ENCODE measurements around the gene PTRH2. TPM values are rescaled to one million over a fixed set of nuclear protein-coding genes. Genes with fewer than 3 reads are reported as not detected.

The PTRH2 gene
- total RNA-seq, 1 donor from 2014 or later, result 41.1 TPM

- DNase-seq (ENCODE audit: low read depth in 2 of 2), result no peak
These were observed 15.4 kb upstream of the PTRH2 start for GRCh38 chr17:59722623-59723022.

- no peak for DNase-seq (ENCODE audit: low read depth in 2 of 2)
These were observed 12.3 kb upstream of the PTRH2 start for GRCh38 chr17:59719526-59719925.

DNA sequence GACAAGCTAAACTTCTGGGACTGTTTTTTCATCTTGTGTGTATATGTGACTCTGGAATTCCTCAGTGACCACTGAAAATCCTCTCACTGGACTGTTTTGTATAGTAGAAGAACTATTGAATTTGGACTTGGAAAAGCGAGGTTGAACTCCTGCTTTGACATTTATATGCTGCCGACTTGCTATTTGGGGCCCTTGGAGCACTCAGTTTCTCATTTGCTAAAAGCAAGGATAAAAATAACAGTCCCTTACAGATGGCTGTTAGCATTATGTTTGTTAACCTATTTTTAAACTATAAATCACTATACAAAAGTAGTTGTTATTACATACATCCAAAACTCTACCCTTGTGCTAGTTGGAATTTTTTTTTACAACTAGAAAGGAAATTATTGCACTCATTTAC is 9.2 kb upstream of the PTRH2 start:
- DNase-seq (ENCODE audit: low read depth in 2 of 2), result no peak

- no peak for DNase-seq (ENCODE audit: low read depth in 2 of 2)
These were observed 7.0 kb upstream of the PTRH2 start for GRCh38 chr17:59714255-59714654.

DNA sequence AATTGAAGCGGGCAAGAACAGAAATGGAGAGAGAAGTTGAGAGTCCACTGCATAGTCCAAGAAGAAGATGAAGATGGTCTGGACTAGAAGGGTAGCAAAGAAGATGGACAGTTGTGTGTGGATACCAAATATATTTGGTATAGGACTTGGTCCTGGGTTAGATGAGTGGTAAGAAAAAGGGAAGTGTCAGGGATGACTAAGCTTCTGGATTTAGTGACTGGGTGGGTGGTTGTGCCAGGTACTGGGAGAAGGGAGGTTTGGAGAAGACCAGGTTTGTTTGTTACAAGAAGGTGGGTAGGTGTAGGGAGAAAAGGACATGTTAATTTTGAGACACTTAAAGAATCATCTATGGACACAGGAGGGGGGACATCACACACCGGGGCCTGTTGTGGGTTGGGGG is 5.6 kb upstream of the PTRH2 start:
- DNase-seq (ENCODE audit: low read depth in 2 of 2), result no peak

GRCh38 chr17:59711936-59712335 is 4.7 kb upstream of the PTRH2 start:
- no peak for DNase-seq (ENCODE audit: low read depth in 2 of 2)

DNA sequence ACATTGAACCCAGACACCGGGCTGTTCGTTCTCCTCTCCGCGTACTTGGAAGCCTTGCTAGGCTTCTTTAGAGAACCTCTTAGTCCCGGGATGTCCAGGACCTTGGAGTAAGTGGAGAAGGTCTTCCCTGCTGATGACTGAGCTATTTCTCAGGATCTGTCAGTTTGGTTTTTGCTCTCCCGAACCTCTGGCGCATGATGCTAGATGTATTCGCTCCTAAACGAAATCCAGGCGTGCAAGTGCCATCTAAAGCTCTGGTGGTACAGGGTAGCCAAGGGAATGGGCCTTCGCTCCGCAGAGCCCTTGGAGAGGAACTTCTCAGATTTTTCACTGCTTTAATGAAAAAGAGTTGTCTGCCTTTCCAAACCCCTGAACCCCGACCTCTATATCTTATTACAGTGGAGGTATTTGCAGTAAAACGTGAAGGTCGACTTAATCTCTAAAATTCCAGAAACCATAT is 771 bp upstream of the PTRH2 start:
- peak; percentile 40 to 47 for DNase-seq (ENCODE audit: low read depth in 2 of 2)

DNA sequence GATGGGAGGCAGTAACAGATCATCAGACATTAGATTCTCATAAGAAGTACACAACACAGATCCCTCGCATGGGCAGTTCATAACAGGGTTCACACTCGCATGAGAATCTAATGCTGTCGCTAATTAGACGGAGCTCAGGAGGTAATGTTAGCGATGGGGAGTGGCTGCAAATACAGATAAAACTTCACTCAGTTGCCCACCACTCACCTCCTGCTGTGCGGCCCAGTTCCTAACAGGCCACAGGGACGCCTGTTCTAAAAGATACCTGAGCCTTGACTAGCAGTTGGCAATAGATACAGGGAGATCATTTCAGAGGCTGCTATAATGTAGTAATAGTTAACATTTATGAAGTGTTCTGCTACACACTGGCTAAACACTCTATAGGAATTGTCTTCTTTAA is 4.9 kb downstream of the PTRH2 start:
- no peak for DNase-seq (ENCODE audit: low read depth in 2 of 2)

- no peak for DNase-seq (ENCODE audit: low read depth in 2 of 2)
These were observed 7.4 kb downstream of the PTRH2 start for GRCh38 chr17:59699786-59700185.

- DNase-seq (ENCODE audit: low read depth in 2 of 2), result no peak
These were observed 8.0 kb downstream of the PTRH2 start for GRCh38 chr17:59699218-59699617.

DNA sequence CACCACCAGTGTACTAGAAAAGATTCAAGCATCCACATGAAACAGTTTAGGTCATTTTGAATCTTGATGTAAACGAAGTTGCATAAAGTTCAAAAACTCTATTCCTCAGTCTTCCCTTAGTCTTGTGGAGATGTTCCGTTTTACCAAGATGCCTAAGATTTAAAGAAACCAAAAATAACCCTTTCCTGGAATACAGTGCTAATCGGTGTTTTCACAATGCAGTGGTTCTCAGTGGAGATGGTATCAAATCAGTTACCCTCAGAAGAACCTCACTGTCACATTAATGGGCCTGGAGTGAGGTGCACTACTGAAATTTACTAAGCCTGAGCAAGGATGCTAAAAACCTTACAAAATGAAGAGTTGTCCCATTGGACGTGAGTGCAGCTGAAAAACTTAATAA is 9.1 kb downstream of the PTRH2 start:
- no peak for DNase-seq (ENCODE audit: low read depth in 2 of 2)

GRCh38 chr17:59696682-59697277 is 10.4 kb downstream of the PTRH2 start:
- no peak for DNase-seq (ENCODE audit: low read depth in 2 of 2)

DNA sequence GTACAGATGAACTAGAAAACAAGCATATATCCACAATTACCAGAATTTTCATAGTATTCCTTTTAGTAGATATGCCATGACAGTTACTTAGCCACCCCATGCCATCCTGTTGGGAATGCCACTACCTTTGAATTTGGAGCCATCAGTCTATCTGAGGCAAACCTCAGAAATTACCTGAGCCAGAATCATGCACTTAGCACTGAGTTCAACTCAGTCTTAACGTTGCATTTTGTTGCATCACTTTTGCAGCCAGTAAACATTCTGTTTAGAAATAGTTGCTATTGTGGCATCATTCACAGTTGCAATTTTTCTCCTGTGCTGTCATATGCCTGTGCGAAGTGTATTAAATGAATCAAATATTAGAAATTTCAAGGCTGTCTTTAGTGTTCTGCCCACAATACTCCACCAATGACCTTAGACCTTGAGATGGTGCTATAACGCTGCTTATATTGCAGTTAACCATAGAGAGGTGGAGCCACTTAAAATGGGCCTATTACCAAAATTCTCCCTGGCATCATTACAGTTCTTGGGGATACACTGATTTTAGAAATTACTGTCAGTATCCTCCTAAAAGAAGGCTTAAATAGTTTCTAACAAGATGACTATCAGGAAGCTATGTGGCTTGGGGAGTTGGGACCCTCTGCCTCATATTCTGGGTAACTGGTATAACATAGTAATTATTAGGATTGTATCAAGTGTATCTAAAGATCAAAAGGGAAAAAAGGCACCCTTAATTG is 11.1 kb downstream of the PTRH2 start:
- DNase-seq (ENCODE audit: low read depth in 2 of 2), result no peak

- DNase-seq (ENCODE audit: low read depth in 2 of 2), result no peak
These were observed 12.9 kb downstream of the PTRH2 start for GRCh38 chr17:59694344-59694743.

DNA sequence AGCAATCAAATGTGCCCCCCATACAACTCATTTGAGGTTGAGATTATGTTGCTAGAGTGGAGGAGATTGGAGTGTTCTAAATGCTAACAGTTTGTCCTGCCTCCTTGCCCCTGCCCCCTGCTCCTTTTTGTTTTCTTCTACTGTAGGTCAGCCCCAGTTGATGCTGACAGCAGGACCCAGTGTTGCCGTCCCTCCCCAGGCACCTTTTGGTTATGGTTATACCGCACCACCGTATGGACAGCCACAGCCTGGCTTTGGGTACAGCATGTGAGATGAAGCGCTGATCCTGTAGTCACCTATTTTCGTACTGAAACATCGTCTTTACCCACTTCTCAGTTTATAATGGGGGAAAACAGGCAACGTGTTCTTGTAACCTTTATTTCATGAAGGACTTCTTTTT is 13.6 kb downstream of the PTRH2 start:
- no peak for DNase-seq (ENCODE audit: low read depth in 2 of 2)

DNA sequence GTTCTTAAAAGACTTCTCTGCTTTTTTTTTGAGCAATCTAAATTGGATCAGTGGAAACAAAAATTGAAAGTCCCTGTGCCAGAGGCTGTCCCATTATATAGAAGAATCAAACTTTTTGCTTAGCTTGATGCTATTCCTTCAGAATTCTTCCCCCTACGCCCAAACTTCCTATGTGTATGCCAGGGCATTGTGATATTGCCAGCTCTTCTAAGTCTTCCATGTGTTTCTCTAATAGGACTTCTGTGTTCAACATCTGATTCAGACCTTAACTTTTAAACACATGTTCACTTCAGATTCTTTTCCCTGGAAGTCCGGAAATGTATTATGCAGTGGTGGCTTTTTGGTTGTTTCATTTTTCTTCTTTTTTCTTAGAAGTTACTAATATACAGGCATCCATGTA is 18.7 kb downstream of the PTRH2 start:
- DNase-seq (ENCODE audit: low read depth in 2 of 2), result peak in 1 of 2 donors; percentile 30

DNA sequence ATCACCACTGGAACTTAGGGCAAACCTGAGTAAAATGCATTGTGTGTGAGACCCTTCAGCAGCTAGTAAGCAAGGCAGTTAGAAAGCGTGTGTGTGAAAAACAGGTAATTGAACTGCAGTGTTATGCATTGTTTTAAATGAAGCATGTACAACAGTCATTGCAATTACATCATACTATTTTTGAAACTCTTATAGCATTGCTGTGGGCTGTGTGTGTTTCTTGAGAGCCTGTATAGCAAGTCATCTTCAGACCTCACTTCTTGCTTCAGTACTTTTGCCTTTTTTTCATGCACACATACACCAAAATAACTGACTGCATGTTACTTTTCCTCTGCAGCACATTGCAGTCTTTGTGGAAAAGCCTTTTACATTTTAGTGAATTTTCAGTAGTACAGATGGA is 19.2 kb downstream of the PTRH2 start:
- DNase-seq (ENCODE audit: low read depth in 2 of 2), result no peak

DNA sequence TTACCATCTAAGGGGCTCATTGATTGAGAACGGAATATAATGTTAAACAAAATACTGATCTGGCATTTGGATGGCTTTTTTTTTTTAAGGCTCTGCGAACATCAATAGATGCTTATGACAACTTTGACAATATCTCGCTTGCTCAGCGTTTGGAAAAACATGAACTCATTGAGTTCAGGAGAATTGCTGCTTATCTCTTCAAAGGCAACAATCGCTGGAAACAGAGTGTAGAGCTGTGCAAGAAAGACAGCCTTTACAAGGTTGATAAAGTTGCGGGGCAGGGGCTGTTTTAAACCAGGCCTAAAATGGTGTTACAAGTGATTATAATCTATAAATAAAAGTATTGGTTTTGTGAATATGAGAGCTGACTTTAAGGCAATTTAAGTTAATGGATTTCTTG is 22.3 kb downstream of the PTRH2 start:
- no peak for DNase-seq (ENCODE audit: low read depth in 2 of 2)

- no peak for DNase-seq (ENCODE audit: low read depth in 2 of 2)
These were observed 23.9 kb downstream of the PTRH2 start for GRCh38 chr17:59683283-59683682.

- peak in 1 of 2 donors; percentile 25 for DNase-seq (ENCODE audit: low read depth in 2 of 2)
These were observed 26.9 kb downstream of the PTRH2 start for GRCh38 chr17:59680314-59680713.

GRCh38 chr17:59678918-59679317 is 28.3 kb downstream of the PTRH2 start:
- no peak for DNase-seq (ENCODE audit: low read depth in 2 of 2)

GRCh38 chr17:59676716-59677115 is 30.5 kb downstream of the PTRH2 start:
- no peak for DNase-seq (ENCODE audit: low read depth in 2 of 2)

DNA sequence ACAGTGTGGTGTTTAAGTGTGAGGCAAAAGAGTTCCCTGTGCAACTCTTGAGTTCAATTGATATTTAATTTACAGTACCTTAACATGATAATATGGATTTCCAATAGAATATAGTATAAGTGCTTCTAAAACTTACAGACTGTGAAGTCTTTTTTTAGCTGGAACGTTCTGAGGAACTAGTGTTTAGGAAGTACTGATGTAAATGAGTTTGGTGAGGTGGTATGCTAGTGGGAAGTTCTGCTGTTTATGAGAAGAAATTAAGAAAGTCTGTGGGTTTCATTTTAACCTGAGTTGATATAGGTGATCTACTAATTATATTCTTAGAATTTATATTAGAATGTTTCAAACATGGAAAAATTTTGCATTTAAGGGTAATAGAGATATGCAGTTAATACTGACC is 32.0 kb downstream of the PTRH2 start:
- no peak for DNase-seq (ENCODE audit: low read depth in 2 of 2)
